NB4 (cell line): ENCODE data around the gene SHC2.

ENCODE experiments used
- DNase-seq: peaks from one replicate; pipeline ENCODE4 v3.0.0; 2010; ENCODE audit warnings: low read depth
- H3K4me3 ChIP-seq: one replicate; pipeline ENCODE4 v1.5.1; 2011; ENCODE audit warnings: mild to moderate bottlenecking, low read depth, low read length, moderate library complexity
- MAX ChIP-seq: IDR thresholded peaks from 2 replicates; pipeline ENCODE4 v1.6.1; 2011; ENCODE audit warnings: low read depth, low read length
- MYC ChIP-seq: IDR thresholded peaks from 2 replicates; pipeline ENCODE4 v1.6.1; 2011; ENCODE audit warnings: low read depth, low read length
- POLR2A ChIP-seq: IDR thresholded peaks from 2 replicates; pipeline ENCODE4 v1.6.1; 2011; ENCODE audit warnings: mild to moderate bottlenecking; ENCODE audit not compliant: insufficient read length; ENCODE audit errors: extremely low read depth
- TF ChIP-seq, protein P1 (sequence below): IDR thresholded peaks from one replicate; pipeline ENCODE4 v1.5.1; 2012; ENCODE audit warnings: low read depth, low read length

The SHC2 gene

GRCh38 chr19:494171-495080, 33.6 kb upstream of the SHC2 start:
- no peak overlapping the region for H3K4me3 ChIP-seq
- TF ChIP-seq MAX (no peak), MYC (no peak), POLR2A (no peak)
- TF ChIP-seq, protein P1, sequence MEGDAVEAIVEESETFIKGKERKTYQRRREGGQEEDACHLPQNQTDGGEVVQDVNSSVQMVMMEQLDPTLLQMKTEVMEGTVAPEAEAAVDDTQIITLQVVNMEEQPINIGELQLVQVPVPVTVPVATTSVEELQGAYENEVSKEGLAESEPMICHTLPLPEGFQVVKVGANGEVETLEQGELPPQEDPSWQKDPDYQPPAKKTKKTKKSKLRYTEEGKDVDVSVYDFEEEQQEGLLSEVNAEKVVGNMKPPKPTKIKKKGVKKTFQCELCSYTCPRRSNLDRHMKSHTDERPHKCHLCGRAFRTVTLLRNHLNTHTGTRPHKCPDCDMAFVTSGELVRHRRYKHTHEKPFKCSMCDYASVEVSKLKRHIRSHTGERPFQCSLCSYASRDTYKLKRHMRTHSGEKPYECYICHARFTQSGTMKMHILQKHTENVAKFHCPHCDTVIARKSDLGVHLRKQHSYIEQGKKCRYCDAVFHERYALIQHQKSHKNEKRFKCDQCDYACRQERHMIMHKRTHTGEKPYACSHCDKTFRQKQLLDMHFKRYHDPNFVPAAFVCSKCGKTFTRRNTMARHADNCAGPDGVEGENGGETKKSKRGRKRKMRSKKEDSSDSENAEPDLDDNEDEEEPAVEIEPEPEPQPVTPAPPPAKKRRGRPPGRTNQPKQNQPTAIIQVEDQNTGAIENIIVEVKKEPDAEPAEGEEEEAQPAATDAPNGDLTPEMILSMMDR = no peak
- DNase-seq = no peak

- no peak for DNase-seq
- H3K4me3 ChIP-seq = no peak overlapping the region
- TF ChIP-seq, protein P1 = no peak
- TF ChIP-seq MAX (no peak), MYC (no peak)
These were observed 32.7 kb upstream of the SHC2 start for GRCh38 chr19:493391-494170.

GRCh38 chr19:492091-492531, 31.3 kb upstream of the SHC2 start:
- no peak for DNase-seq
- H3K4me3 ChIP-seq = no peak overlapping the region
- no peak for TF ChIP-seq MYC
- TF ChIP-seq MAX = no peak
- TF ChIP-seq POLR2A = no peak

- no peak for DNase-seq
- TF ChIP-seq POLR2A (no peak), MAX (no peak), MYC (no peak)
- TF ChIP-seq, protein P1 = no peak
- H3K4me3 ChIP-seq = no peak overlapping the region
These were observed 30.4 kb upstream of the SHC2 start for GRCh38 chr19:491146-491741.

DNA sequence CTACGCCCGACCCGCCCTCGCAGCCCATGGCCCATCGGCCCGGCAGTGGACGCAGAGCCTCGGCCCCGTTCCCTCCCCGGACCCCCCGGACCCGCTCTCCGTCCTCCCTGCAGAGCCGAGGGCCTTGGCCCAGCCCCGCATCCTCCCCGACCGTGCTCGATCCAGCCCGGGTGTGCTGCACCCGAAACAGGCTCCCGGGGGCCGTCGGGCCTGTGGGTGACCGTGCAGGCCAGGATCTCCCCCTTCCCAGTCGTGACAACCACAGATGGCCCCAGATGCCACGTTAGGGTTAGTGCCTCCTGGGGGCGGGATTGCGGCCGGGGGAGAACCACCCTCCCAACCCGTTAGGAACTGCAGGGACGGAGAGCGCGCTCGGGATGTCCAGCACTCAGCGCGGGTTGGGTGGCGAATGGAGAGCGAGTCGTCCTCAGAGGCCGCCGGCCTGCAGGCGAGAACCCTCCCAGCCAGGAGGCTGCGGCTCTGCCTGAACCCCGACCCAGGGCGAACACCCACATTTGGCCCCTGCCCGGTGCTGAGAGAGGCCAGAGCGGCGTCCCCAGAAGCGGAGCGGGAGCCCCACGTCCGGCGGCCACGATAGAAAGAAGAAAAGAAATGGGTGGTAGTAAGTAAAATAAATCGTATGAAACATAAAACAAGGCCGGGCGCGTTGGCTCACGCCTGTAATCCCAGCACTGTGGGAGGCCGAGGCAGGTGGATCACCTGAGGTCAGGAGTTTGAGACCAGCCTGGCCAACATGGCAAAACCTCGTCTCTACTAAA, 28.8 kb upstream of the SHC2 start:
- no peak for TF ChIP-seq MYC
- TF ChIP-seq, protein P1 = no peak
- no peak for TF ChIP-seq POLR2A
- no peak for TF ChIP-seq MAX
- no peak for DNase-seq
- peak overlapping the region; percentile 38 for H3K4me3 ChIP-seq
